ENCODE measurements around the gene CLSTN1. TPM values are rescaled to one million over a fixed set of nuclear protein-coding genes. Genes with fewer than 3 reads are reported as not detected.
A peak's percentile ranks its signal among the peaks of the same experiment; 100 is the strongest.

The CLSTN1 gene
- polyA plus RNA-seq, 1 of the 3 experiments (the other 2 are of a cell fraction) = 59.6 TPM

GRCh38 chr1:9720785-9721605 is 102.8 kb downstream of the CLSTN1 start:
- Histone ChIP-seq H3K27me3 (ENCODE audit: insufficient read depth) (no peaks in the 10 kb centered on the region), H3K4me1 (ENCODE audit: control insufficient read depth in 1 of 2, insufficient read depth in 2 of 2, low read depth in 1 of 2, low read length in 1 of 2) (peaks cover 2 to 9% of the 10 kb centered on the region in 2 experiments; a peak in 2 of 4 replicates), H3F3A (replicated peaks; ENCODE audit: insufficient read depth) (no peaks in the 10 kb centered on the region), H3K4me2 (no peak overlapping the region), H4K20me1 (ENCODE audit: insufficient read depth) (no peaks in the 10 kb centered on the region), H3K27ac (ENCODE audit: low read depth in 2 of 2, low read length in 1 of 2) (no peak overlapping the region), H3K79me2 (ENCODE audit: insufficient read depth) (no peaks in the 10 kb centered on the region), H3K9me2 (no peaks in the 10 kb centered on the region), H3K9me3 (no peaks in the 10 kb centered on the region), H2AFZ (ENCODE audit: low read depth) (no peak overlapping the region), H3K4me3 (ENCODE audit: low read depth in 2 of 2, low read length in 1 of 2) (no peak overlapping the region), H3K36me3 (replicated peaks in 1 of 2; ENCODE audit: control insufficient read depth in 1 of 2, insufficient read depth in 2 of 2, low read length in 1 of 2) (peaks cover 5 to 6% of the 10 kb centered on the region in 2 experiments), H3K9ac (no peak overlapping the region)
- ChIA-PET CTCF (interaction anchor here (0.6 to 3.3 kb wide), 24 partner anchors 8 to 164 kb away, joined by 3 to 13 read pairs (median 4); no protein-coding TSS in a partner anchor), POLR2A (no interaction called here)
- DNase-seq = no peak
- 91% methylated on average over 9 of the region's 34 CpGs for WGBS (ENCODE audit: low lambda C conversion rate)
- TF ChIP-seq TCF12 (IDR thresholded peaks at IDR 0.05) = no peak
- TF ChIP-seq TEAD4 (IDR thresholded peaks at IDR 0.05; ENCODE audit: borderline replicate concordance, insufficient read depth) = no peak
- TF ChIP-seq RCOR1 (IDR thresholded peaks at IDR 0.05; ENCODE audit: low read length) = no peak
- TF ChIP-seq TAF1 (IDR thresholded peaks at IDR 0.05; ENCODE audit: borderline replicate concordance, low read depth, low read length) = no peak
- TF ChIP-seq ELF1 (IDR thresholded peaks at IDR 0.05) = no peak
- TF ChIP-seq IRF3 (IDR thresholded peaks at IDR 0.05; ENCODE audit: low read depth, low read length) = no peak
- no peak for TF ChIP-seq MEF2A (IDR thresholded peaks at IDR 0.05; ENCODE audit: borderline replicate concordance, low read depth)
- TF ChIP-seq RXRA (IDR thresholded peaks at IDR 0.05; ENCODE audit: borderline replicate concordance, low read depth) = no peak
- TF ChIP-seq YY1 (IDR thresholded peaks at IDR 0.05; ENCODE audit: low read depth) = no peak
- no peak for TF ChIP-seq EP300 (IDR thresholded peaks at IDR 0.05; ENCODE audit: borderline replicate concordance in 1 of 2, low read depth in 1 of 2, low read length in 1 of 2)
- TF ChIP-seq FOXM1 (IDR thresholded peaks at IDR 0.05; ENCODE audit: low read depth) = no peak
- TF ChIP-seq FOXJ3 (CRISPR knock-in tag; IDR thresholded peaks at IDR 0.05) = no peak

GRCh38 chr1:9719978-9720722 is 103.6 kb downstream of the CLSTN1 start:
- no peak overlapping the region for H3K4me2 ChIP-seq
- H3K27ac ChIP-seq (ENCODE audit: low read depth in 2 of 2, low read length in 1 of 2) = no peak overlapping the region
- no peak for DNase-seq
- peaks cover 2 to 9% of the 10 kb centered on the region in 2 experiments; a peak in 2 of 4 replicates for H3K4me1 ChIP-seq (ENCODE audit: control insufficient read depth in 1 of 2, insufficient read depth in 2 of 2, low read depth in 1 of 2, low read length in 1 of 2)
- CTCF ChIA-PET = interaction anchor here (0.8 to 3.3 kb wide), 16 partner anchors 9 to 149 kb away, joined by 3 to 13 read pairs (median 4); no protein-coding TSS in a partner anchor
- H3K4me3 ChIP-seq (ENCODE audit: low read depth in 2 of 2, low read length in 1 of 2) = no peak overlapping the region
- no peaks in the 10 kb centered on the region for H4K20me1 ChIP-seq (ENCODE audit: insufficient read depth)
- H3K36me3 ChIP-seq (replicated peaks in 1 of 2; ENCODE audit: control insufficient read depth in 1 of 2, insufficient read depth in 2 of 2, low read length in 1 of 2) = peaks cover 5 to 6% of the 10 kb centered on the region in 2 experiments
- no peak overlapping the region for H2AFZ ChIP-seq (ENCODE audit: low read depth)
- H3K9ac ChIP-seq = no peak overlapping the region
- H3K27me3 ChIP-seq (ENCODE audit: insufficient read depth) = no peaks in the 10 kb centered on the region
- no peaks in the 10 kb centered on the region for H3F3A ChIP-seq (replicated peaks; ENCODE audit: insufficient read depth)
- TF ChIP-seq, protein P1, sequence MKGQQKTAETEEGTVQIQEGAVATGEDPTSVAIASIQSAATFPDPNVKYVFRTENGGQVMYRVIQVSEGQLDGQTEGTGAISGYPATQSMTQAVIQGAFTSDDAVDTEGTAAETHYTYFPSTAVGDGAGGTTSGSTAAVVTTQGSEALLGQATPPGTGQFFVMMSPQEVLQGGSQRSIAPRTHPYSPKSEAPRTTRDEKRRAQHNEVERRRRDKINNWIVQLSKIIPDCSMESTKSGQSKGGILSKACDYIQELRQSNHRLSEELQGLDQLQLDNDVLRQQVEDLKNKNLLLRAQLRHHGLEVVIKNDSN (IDR thresholded peaks at IDR 0.05; ENCODE audit: borderline replicate concordance, low read depth) = no peak
- TF ChIP-seq CTCF (IDR thresholded peaks at IDR 0.05) (peak; percentile 17; the same call in 1 of the 2 replicates), IRF3 (IDR thresholded peaks at IDR 0.05; ENCODE audit: low read depth, low read length) (no peak), GATA2 (CRISPR knock-in tag; IDR thresholded peaks at IDR 0.05) (no peak), TCF12 (IDR thresholded peaks at IDR 0.05) (no peak), ELF1 (IDR thresholded peaks at IDR 0.05) (no peak)
- TF ChIP-seq, protein P2, sequence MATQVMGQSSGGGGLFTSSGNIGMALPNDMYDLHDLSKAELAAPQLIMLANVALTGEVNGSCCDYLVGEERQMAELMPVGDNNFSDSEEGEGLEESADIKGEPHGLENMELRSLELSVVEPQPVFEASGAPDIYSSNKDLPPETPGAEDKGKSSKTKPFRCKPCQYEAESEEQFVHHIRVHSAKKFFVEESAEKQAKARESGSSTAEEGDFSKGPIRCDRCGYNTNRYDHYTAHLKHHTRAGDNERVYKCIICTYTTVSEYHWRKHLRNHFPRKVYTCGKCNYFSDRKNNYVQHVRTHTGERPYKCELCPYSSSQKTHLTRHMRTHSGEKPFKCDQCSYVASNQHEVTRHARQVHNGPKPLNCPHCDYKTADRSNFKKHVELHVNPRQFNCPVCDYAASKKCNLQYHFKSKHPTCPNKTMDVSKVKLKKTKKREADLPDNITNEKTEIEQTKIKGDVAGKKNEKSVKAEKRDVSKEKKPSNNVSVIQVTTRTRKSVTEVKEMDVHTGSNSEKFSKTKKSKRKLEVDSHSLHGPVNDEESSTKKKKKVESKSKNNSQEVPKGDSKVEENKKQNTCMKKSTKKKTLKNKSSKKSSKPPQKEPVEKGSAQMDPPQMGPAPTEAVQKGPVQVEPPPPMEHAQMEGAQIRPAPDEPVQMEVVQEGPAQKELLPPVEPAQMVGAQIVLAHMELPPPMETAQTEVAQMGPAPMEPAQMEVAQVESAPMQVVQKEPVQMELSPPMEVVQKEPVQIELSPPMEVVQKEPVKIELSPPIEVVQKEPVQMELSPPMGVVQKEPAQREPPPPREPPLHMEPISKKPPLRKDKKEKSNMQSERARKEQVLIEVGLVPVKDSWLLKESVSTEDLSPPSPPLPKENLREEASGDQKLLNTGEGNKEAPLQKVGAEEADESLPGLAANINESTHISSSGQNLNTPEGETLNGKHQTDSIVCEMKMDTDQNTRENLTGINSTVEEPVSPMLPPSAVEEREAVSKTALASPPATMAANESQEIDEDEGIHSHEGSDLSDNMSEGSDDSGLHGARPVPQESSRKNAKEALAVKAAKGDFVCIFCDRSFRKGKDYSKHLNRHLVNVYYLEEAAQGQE (IDR thresholded peaks at IDR 0.05; ENCODE audit: low read depth, low read length) = no peak
- no peaks in the 10 kb centered on the region for H3K9me2 ChIP-seq
- WGBS (ENCODE audit: low lambda C conversion rate) = 89% methylated on average over 9 of the region's 36 CpGs
- no peaks in the 10 kb centered on the region for H3K79me2 ChIP-seq (ENCODE audit: insufficient read depth)
- no peaks in the 10 kb centered on the region for H3K9me3 ChIP-seq
- POLR2A ChIA-PET = no interaction called here

Measured in SK-N-SH (cell line).